GM21423 (cell line): Measurements from ENCODE around the gene MED25.
A peak's percentile ranks its signal among the peaks of the same experiment; 100 is the strongest.

Source experiments
- ATAC-seq: cut with Tn5 transposase; IDR thresholded peaks from one replicate; pipeline ENCODE4 v1.9.1; 2021; ENCODE audit warnings: mild to moderate bottlenecking, moderate library complexity; ENCODE audit not compliant: unreplicated experiment

The MED25 gene

DNA sequence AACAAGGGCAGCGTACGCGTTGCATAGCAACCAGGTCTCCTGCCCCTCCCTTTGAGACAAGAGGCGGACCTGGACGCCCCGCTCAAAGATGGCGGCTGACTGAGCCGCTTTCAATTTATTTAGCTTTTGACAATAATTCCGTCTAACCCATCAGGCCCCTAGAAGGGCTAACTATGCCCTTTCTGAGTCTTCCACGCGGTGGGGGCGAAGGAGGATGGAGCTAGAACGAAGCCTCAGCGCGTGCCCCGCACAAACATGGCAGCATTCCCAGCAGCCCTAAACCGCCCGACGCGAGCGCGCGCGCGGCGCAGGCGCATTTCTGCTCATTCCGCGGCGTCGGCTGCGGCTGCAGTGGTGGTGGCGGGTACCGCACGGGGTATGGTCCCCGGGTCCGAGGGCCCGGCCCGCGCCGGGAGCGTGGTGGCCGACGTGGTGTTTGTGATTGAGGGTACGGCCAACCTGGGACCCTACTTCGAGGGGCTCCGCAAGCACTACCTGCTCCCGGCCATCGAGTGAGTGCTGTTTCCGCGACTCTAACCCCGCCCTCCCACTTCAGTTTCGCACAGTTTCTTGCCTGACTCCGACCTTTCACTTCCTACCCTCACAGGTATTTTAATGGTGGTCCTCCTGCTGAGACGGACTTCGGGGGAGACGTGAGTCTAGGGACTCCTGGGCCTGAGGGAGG, at the start of gene MED25:
Gene MED25 (plus strand): TSS at position 326 of the 685 bp plus-strand sequence. CDS start 53 bp downstream, at position 379.
- ATAC-seq, result peak; percentile 76

DNA sequence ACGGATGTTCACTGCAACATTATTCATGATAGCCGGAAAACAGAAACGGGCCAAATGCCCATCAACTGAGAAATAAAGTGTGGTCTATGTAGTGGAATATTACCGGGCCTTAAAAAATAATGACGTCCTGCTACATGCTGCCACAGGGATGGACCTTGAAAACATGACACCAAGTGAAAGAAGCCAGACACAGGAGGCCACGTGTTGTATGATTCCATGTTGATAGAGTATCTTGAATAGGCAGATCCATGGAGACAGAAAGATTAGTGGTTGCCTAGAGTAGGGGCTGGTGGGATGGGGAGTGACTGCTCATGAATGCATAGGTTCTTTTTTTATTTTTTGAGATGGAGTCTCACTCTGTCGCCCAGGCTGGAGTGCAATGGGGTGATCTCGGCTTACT, 47.6 kb upstream of the MED25 start:
- no peak for ATAC-seq

DNA sequence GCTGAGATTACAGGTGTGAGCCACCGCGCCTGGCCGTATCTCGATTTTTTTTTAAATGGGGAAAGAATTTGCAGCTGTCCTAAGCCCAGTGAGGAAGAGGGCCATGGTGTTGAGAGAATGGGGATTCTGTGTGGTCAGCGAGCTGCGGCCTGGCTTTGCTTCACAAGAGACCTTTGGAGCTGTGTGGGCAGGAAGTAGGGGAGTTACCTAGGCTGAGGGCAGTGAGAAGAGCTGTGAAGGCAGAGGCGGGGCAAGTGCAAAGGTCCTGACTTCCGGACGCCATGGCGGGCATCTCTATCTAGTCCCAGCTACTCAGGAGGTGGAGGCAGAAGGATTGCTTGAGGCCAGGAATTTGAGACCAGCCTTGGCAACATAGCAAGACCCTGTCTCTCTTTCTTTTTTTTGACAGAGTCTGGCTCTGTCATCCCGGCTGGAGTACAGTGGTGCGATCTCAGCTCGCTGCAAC, 46.4 kb upstream of the MED25 start:
- no peak for ATAC-seq

DNA sequence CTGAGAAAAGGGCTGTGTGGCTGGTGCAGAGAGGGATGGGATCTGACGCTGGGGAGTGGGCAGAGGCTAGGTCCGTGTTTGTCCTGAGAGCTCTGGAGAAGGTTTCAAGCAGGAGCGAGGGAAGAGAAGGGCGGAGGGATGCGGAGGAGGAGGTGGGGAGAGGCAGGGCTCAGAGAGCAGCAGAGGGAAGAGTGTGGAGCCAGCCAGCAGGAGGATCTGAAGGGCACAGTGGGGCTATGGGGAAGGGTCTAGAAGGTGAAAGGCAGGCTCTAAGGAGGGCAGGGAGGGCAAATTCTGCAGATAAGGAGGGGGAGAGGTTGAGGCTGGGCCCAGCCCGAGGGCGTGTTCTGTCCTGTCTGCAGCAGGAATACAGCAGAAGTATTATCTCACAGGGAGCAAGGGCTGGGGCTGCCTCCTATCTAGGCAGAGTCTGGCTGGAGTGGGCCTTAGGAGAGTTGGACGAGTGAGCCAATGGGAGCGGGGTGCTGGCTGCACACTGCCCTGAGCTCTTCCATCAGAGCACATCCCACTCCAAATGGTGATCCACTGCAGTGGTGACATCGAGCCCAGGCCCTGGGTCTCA, 45.1 kb upstream of the MED25 start:
- ATAC-seq, result no peak

DNA sequence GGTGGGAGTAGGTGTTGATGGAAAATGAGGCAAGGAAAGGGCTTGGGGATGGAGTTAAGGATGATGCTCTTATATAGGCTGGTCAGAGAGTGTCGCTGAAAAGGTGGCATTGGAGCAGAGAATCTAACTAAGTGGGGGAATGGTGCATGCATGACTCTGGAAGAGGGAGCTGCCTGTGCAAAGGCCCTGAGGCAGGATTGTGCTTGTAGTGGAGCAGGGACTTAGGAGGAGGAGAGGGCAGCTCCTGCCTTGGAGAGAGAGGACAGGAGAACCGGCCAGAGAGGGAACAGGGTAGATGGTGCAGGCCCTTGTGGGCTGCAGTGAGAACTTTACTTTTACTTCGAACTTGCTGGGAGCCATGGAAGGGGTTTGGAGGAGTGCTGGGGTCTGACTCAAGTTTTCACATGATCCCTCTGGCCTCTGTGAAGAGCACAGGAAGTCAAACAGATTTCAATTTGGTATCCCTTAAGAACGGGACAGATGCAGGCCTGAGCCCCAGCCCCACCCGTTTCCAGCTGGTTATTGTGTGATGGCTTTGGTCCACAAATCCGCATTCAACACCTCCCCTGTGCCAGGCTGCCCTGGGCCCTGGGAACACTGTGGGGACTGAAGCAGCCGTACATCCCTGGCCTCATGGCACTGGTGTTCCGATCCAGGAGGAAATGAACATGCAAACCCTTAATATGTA, 44.3 kb upstream of the MED25 start:
- no peak for ATAC-seq

DNA sequence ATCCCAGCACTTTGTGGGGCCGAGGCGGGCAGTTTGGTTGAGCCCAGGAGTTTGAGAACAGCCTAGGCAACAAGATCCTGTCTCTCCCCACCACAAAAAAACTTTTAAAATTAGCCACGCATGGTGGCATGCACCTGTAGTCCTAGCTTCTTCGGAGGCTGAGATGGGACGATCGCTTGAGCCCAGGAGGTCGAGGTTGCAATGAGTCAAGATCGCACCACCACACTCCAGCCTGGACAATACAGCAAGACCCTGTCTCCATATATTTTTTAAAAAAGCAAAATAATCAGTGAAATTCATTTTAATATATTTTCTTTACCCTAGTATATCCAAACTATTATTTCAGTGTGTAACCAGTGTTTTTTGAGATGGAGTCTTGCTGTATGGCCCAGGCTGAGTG, 43.1 kb upstream of the MED25 start:
- ATAC-seq, result no peak

DNA sequence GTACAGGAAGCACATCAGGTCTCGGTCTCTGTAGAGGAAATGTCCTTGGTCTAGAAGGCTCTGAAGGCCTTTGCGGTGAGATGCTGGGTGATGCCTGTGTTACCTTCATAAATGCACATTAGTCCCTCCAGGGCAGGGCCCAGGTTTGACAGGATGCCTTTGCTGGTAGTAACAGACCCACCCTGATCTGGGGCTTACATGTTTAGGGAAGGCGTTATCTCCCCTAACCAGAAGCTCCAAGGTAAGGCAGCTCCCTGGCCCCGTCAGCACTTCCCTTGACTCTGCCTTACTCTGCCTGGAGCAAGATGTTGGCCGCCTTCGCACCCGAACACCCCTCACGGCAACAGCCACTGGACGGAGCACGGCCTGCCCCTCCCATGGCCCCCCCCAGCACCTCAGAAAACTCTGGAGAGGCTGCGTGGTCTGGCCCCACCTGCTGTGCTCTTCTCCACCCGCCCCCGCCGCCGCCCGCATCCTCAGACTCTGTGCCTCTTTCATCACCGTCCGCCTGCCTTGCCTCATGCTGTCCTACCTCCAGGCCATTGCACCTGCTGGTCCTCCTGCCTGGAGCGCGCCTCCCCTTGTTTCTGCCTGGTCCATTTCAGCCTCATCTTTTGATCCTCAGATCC, 42.2 kb upstream of the MED25 start:
- ATAC-seq, result no peak

DNA sequence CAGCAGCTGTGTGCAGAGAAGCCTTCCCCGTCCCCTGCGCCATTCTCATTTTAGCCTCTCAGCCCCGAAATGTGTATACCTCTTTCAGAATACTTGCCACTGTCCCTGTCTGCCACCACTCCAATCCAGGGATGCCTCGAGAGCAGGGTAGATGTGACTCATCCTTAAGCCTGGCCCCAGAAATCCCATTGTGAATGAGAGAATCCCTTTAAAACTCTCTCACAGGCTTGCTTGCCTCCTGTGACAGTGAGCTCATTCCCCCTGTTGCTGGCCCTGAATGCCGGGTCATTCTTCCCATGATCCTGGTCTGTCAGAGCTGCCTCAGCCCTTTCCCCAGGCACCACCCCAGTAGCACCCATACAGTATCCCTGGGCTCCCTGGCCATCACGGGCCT, 41.7 kb upstream of the MED25 start:
- no peak for ATAC-seq

DNA sequence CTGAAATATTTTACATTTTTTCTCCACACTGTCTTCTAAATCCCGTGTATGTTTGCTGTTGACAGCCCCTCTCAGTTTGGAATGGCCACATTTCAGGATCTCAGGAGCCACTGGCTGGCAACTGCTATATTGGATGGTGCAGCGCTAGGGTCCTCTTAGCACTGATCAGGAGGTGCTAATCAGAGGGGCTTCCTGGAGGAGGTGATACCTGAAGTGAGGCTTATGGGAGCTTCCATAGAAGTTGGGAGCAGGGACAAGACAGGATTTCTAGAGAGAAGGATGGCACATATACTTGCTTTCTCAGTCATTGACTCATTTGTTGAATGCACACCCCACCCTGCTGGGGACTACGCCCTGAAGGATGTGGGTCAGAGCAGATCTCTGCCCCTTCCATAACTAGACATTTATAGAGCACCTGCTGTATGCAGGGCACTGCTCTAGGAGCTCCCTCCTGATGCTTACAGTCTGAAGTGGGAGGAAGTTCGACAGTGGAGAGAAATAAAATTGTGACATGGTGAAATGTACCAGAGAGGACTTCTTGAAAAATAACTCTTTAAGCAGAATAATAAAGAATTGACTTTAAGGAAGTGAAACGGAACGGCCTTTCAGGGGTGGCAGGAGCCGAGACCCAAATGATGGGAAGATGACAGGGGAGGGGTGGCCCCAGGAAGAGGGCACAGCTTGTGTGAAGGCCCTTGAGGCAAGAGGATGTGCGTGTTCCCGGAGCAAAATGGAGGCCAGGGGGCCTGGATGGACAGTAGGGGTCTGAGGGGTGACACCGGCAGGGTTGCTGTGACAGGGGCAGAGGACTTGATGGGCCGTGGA, 38.1 kb upstream of the MED25 start:
- no peak for ATAC-seq

DNA sequence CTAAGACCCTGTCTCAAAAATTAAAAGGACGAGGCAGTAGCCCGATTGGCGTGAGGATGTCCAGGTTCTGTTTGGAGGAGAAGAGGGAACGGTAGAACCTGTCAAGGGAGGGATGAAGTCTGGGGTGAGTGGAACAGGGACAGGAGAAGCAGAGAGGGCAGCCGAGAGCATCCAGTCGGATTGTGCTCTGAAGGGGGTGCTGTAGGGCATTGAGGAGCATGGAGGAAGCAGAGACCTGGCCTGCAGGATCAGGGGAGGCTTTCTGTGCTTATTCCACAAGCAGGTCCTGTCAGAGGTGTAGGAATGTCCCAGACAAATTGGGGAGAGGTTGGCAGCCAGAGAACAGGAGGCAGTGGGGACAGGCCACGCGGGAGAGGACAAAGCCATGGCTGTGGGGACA, 37.2 kb upstream of the MED25 start:
- no peak for ATAC-seq

DNA sequence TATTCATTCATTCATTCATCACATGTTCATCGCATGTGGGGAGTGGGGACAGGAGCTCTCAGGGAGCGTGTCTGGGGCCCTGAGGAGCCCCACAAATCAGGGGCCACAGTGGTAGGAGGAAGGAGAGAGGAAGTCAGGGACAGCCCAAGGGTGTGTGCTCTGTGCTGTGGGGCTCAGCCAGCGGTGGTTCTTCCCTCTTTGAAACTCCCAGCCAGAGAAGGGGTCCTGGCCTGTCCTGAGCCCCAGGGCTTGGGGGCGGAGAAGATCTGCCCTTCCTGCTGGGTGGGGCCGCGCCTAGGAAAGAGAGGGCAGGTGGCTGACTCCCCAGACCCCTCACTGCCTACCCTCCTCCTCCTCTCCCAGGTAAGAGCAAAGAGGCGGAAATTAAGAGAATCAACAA, 36.7 kb upstream of the MED25 start:
- ATAC-seq, result no peak

DNA sequence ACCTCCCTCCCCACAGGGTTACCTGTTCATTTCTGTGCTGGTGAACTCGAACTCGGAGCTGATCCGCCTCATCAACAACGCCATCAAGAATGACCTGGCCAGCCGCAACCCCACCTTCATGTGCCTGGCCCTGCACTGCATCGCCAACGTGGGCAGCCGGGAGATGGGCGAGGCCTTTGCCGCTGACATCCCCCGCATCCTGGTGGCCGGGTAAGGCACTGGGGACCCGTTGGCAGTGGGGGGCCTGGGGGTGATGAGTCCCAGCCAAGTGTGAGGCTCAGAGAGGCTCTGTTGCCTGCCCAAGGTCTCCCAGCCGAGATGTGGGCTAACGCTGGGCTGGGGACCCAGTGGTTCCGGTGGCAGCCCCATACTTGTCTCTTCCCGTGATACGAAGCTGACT, 35.6 kb upstream of the MED25 start:
- no peak for ATAC-seq

DNA sequence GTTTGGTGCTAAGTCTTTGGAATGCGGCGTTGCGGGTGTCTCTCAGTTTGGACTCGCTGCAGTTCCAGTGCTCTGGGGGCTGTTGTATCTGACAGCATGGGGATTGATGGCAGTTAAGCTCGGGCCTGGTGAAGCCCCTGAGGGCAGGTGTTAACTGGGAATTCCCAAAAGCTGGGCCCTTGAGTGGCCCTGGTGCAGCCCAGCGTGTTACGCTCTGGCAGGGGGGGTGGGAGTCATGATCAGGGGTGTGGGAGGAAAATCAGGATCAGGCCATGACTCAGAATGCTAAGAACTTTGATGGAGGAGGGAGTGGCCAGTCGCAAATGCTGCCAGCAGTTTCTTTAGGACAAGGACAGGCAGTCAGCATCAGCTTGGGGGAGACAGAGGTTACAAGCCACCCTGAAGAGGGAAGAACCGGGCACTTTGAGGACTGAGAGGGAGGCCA, 31.7 kb upstream of the MED25 start:
- no peak for ATAC-seq

DNA sequence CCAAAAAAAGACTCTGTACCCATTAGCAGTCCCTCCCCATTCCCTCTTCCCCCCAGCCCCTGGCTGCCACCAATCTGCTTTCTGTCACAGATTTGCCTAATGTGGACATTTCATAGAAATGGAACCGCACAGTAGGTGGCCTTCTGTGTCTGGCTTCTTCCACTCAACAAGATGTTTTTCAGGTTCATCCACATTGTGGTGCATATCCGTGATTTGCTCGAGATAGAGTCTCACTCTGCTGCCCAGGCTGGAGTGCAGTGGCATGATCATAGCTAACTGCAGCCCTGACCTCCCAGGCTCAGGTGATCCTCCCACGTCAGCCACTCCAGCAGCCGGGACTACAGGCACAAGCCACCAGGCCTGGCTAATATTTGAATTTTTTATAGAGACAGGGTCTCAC, 30.3 kb upstream of the MED25 start:
- no peak for ATAC-seq

DNA sequence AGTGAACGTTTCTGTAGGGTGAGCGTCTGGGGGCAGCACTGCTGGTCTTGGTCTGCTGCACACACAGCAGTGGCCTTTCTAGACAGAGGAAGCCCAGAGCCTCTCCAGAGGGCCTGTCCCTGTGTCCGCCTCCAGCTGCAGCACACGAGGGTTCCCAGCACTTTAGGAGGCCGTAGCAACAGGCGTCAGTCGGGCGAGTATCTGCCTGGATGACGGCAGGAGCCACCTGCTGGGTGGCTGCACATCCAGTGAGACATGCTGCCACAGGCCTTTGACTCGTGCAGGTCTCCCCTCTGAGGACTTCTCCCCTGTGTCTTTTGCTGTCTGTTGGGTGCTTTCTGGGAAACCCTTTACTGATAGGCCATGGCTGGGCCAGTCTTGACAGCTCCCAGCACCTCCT, 29.2 kb upstream of the MED25 start:
- no peak for ATAC-seq

DNA sequence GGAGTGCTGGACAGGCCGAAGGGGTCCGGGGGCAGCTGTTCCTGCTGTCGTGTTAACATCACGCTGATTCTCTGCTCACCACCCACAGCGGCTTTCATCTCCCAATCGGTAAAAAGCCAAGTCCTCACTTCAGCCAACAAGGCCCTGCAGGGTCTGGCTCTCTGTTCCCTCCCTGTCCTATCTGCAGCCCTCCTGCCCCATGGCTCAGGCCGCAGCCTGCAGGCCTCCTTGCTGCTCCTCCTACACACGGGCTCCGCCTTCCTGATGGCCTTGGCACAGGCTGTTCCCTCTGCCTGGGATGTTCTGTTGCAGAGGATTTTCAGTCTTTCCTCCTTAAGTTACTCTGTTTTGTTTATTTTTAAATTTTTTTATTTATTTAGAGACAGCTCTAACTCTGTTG, 27.2 kb upstream of the MED25 start:
- no peak for ATAC-seq

DNA sequence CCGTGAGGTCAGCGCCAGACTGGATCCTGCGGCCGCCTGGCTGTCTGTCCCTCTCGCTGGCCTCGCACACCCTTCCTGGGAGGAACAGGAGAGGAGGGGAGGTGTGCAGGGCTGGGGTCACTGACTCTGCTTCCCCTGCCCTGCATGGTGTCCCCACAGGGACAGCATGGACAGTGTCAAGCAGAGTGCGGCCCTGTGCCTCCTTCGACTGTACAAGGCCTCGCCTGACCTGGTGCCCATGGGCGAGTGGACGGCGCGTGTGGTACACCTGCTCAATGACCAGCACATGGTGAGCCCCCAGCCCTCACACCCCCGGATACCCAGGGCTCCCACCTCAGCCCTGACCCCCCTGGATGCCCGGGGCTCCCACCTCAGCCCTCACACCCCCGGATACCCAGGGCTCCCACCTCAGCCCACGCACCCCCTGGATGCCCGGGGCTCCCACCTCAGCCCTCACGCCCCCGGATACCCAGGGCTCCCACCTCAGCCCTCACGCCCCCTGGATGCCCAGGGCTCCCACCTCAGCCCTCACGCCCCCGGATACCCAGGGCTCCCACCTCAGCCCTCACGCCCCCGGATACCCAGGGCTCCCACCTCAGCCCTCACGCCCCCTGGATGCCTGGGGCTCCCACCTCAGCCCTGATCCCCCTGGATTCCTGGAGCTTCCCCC, 26.2 kb upstream of the MED25 start:
- no peak for ATAC-seq

DNA sequence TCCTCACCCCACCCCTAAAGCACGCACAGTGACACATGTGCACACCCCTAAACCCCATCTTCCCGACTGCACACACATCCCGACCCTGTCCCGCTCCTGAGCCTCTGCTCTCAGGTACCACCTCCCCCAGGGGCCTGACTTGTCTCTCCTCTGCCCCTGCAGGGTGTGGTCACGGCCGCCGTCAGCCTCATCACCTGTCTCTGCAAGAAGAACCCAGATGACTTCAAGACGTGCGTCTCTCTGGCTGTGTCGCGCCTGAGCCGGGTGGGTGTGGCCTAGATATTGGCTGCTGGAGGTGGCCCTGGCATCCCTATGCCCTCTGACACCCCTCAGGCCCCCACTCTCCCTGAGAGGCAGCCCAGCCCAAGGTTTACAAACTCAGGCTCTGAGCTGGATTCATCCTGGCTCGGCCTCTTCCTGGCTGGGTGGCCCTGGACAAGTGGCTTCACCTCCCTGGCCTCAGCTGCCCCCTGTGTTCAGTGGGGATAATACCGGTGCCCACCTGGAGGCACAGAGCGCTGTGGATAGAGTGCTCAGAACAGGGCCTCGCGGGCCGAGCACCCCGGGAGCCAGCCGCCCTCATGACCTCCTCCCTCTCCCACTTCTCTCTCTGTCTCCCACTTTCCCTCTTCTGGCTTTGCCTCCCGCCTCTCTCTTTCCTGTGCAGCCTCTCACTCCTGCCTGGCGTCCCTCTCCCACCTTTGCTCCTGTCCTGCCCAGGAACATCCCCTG, 25.1 kb upstream of the MED25 start:
- ATAC-seq, result no peak

DNA sequence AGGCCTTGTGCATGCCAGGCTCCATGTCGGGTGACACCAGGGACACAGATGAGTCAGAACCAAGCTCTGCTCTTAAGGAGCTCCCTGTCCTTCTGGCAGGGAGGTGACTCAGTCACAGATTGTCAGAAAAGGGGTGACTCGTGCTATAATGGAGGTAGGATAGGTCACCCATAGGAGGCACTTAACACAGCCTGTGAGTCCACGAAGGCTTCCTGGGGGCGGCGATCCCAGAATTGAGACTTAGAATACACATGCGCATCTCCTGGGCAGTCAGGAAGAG, 24.6 kb upstream of the MED25 start:
- ATAC-seq, result no peak

DNA sequence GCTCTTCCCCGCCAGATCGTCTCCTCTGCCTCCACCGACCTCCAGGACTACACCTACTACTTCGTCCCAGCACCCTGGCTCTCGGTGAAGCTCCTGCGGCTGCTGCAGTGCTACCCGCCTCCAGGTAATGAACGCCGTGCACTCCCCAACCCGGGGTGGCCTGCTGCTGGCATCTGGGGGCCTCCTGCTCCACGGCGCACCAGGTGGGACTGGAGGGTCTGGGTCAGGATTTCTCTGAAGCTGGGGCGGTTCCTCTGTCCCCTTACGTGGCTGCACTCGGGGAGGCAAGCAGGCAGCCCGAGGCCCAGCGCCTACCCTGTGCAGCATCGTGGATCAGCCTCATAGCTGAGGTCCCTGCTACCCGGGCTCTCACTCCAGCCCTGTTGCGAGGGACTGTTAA, 22.5 kb upstream of the MED25 start:
- ATAC-seq, result no peak
